ENCODE data around the gene DGKZ.

The DGKZ gene

DNA sequence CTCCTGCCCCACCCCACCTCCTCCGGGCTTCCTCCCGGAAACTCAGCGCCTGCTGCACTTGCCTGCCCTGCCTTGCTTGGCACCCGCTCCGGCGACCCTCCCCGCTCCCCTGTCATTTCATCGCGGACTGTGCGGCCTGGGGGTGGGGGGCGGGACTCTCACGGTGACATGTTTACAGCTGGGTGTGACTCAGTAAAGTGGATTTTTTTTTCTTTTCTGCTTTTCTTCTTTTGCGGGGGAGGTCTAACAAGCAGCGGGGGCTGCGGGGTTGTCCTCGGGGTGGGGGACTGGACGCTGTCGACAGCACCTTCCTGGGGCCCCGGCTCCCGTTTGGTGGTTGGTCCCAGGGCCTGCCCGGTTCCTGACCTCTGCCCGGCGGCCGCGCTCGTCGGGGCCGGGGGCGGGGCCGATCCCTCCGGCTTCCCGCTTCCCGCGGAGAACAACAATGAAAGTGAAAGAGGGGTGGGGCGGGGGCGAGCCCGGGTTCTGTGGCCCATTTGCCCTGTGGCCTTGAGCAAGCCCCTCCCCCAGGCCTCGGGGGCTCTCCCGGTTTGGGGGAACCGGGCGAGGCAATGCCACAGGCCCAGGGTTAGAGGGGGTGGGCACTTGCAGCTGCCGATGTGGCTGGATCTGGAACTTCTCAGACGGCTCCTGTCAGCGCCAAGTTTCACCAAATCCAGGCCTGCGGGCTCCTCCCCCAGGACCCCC is 33.2 kb downstream of the DGKZ start:
- Histone ChIP-seq H3K27me3 (ENCODE audit: insufficient read depth, low read length, poor library complexity, severe bottlenecking) (no peaks in the 10 kb centered on the region), H3K9me3 (ENCODE audit: insufficient read depth, low read depth, low read length) (no peaks in the 10 kb centered on the region), H4K20me1 (ENCODE audit: insufficient read depth, low read length, poor library complexity, severe bottlenecking) (peaks cover 3% of the 10 kb centered on the region), H2AFZ (ENCODE audit: low read length) (no peak overlapping the region), H3K79me2 (ENCODE audit: insufficient read depth, low read length) (no peaks in the 10 kb centered on the region), H3K4me3 (ENCODE audit: low read length, poor library complexity, severe bottlenecking) (no peak overlapping the region), H3K4me1 (ENCODE audit: insufficient read depth, low read length, poor library complexity, severe bottlenecking) (no peaks in the 10 kb centered on the region), H3K4me2 (ENCODE audit: low read depth, low read length, poor library complexity, severe bottlenecking) (no peak overlapping the region), H3K9ac (ENCODE audit: low read depth, low read length, poor library complexity, severe bottlenecking) (no peak overlapping the region), H3K9me2 (replicated peaks; ENCODE audit: low read depth, low read length) (no peaks in the 10 kb centered on the region), H3K36me3 (ENCODE audit: insufficient read depth, low read length) (peaks cover 36% of the 10 kb centered on the region; the same call in 1 of the 2 replicates), H3F3A (ENCODE audit: low read depth) (no peaks in the 10 kb centered on the region)
- TF ChIP-seq, protein P1, sequence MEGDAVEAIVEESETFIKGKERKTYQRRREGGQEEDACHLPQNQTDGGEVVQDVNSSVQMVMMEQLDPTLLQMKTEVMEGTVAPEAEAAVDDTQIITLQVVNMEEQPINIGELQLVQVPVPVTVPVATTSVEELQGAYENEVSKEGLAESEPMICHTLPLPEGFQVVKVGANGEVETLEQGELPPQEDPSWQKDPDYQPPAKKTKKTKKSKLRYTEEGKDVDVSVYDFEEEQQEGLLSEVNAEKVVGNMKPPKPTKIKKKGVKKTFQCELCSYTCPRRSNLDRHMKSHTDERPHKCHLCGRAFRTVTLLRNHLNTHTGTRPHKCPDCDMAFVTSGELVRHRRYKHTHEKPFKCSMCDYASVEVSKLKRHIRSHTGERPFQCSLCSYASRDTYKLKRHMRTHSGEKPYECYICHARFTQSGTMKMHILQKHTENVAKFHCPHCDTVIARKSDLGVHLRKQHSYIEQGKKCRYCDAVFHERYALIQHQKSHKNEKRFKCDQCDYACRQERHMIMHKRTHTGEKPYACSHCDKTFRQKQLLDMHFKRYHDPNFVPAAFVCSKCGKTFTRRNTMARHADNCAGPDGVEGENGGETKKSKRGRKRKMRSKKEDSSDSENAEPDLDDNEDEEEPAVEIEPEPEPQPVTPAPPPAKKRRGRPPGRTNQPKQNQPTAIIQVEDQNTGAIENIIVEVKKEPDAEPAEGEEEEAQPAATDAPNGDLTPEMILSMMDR (conservative IDR thresholded peaks at IDR 0.05; ENCODE audit: low read length): no peak
- no peak for TF ChIP-seq EZH2phosphoT487 (IDR thresholded peaks at IDR 0.05; ENCODE audit: borderline replicate concordance)

DNA sequence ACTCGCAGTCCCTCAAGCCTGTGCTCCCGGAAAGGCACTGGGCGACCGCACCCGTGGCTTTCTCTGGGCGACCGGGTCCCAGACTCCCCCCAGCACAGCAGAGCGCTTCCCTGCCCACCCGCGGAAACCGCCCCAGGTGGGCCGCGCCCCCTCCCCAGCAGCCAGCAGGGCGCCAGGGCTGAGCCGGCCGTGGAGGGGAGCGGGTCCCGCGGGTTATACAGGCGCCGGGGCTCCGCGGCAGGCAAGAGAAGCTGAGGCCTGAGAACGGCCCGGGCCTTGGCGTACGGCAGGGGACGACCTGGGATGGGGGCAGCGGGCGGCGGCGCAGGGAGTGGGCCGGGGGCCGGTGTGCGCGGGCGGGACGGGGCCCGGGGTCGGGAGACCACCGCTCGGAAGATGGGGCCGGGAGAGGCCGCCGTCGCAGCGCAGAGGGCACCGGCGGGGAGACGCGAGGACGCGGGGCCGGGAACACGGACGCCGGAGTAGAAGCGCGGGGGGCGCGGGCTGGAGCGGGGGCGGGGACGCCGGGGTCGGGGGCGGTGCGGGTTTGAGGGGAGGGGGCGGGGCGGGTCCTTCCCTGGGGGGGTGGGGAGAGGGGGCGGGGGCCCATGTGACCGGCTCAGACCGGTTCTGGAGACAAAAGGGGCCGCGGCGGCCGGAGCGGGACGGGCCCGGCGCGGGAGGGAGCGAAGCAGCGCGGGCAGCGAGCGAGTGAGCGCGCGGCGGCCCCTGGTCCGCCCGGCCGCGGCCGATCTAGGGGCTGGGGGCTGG is 34.0 kb downstream of the DGKZ start, which contains the start of gene MDK:
Gene MDK, plus strand, starts transcription at position 622 of the 771 bp plus-strand sequence. CDS start 389 bp downstream, outside the sequence.
- Histone ChIP-seq H3K27me3 (ENCODE audit: insufficient read depth, low read length, poor library complexity, severe bottlenecking) (no peaks in the 10 kb centered on the region), H2AFZ (ENCODE audit: low read length) (no peak within 1 kb of the TSS), H3K9me3 (ENCODE audit: insufficient read depth, low read depth, low read length) (no peaks in the 10 kb centered on the region), H3K4me2 (ENCODE audit: low read depth, low read length, poor library complexity, severe bottlenecking) (peak within 1 kb of the TSS; percentile 40), H3K79me2 (ENCODE audit: insufficient read depth, low read length) (no peaks in the 10 kb centered on the region), H3K9ac (ENCODE audit: low read depth, low read length, poor library complexity, severe bottlenecking) (no peak within 1 kb of the TSS), H4K20me1 (ENCODE audit: insufficient read depth, low read length, poor library complexity, severe bottlenecking) (peaks cover 3% of the 10 kb centered on the region), H3K36me3 (ENCODE audit: insufficient read depth, low read length) (peaks cover 28% of the 10 kb centered on the region; the same call in 1 of the 2 replicates), H3F3A (ENCODE audit: low read depth) (no peaks in the 10 kb centered on the region), H3K9me2 (replicated peaks; ENCODE audit: low read depth, low read length) (no peaks in the 10 kb centered on the region), H3K4me3 (ENCODE audit: low read length, poor library complexity, severe bottlenecking) (peak within 1 kb of the TSS; percentile 29), H3K4me1 (ENCODE audit: insufficient read depth, low read length, poor library complexity, severe bottlenecking) (no peaks in the 10 kb centered on the region)
- no peak for TF ChIP-seq EZH2phosphoT487 (IDR thresholded peaks at IDR 0.05; ENCODE audit: borderline replicate concordance)
- TF ChIP-seq, protein P1 (conservative IDR thresholded peaks at IDR 0.05; ENCODE audit: low read length): no peak

DNA sequence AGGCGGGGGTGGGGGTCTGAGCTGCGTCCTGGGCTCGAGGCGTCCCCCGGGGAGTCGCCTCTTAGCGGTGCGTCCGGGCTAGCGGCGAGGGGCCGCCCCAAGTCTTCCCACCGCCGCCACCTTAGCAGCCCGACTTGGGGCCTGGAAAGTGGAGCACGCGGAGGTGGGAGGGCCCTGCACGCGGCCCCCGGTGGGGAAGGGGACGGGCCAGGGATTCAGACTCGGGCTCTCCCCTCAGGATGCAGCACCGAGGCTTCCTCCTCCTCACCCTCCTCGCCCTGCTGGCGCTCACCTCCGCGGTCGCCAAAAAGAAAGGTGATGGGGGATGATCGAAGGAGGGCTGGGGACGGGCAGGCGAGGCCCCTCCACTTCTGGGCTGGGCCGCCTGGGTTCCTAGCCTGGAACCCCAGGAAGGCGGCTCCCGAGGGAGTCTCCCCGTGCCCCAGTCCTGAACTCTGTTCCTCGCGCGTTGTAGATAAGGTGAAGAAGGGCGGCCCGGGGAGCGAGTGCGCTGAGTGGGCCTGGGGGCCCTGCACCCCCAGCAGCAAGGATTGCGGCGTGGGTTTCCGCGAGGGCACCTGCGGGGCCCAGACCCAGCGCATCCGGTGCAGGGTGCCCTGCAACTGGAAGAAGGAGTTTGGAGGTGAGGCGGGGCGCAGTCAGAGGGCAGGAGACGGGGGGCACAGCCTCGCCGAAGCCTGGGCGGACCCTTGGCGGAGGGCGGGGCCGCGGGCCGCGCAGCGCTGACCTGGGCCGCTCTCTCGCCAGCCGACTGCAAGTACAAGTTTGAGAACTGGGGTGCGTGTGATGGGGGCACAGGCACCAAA is 34.8 kb downstream of the DGKZ start:
- Histone ChIP-seq H3K9ac (ENCODE audit: low read depth, low read length, poor library complexity, severe bottlenecking) (no peak overlapping the region), H3K4me3 (ENCODE audit: low read length, poor library complexity, severe bottlenecking) (peak overlapping the region; percentile 29), H3K4me1 (ENCODE audit: insufficient read depth, low read length, poor library complexity, severe bottlenecking) (no peaks in the 10 kb centered on the region), H4K20me1 (ENCODE audit: insufficient read depth, low read length, poor library complexity, severe bottlenecking) (peaks cover 3% of the 10 kb centered on the region), H3K4me2 (ENCODE audit: low read depth, low read length, poor library complexity, severe bottlenecking) (peak overlapping the region; percentile 40), H3K9me2 (replicated peaks; ENCODE audit: low read depth, low read length) (no peaks in the 10 kb centered on the region), H3K9me3 (ENCODE audit: insufficient read depth, low read depth, low read length) (no peaks in the 10 kb centered on the region), H3K79me2 (ENCODE audit: insufficient read depth, low read length) (no peaks in the 10 kb centered on the region), H3F3A (ENCODE audit: low read depth) (no peaks in the 10 kb centered on the region), H2AFZ (ENCODE audit: low read length) (no peak overlapping the region), H3K27me3 (ENCODE audit: insufficient read depth, low read length, poor library complexity, severe bottlenecking) (no peaks in the 10 kb centered on the region), H3K36me3 (ENCODE audit: insufficient read depth, low read length) (peaks cover 20% of the 10 kb centered on the region; the same call in 1 of the 2 replicates)
- TF ChIP-seq, protein P1 (conservative IDR thresholded peaks at IDR 0.05; ENCODE audit: low read length): no peak
- no peak for TF ChIP-seq EZH2phosphoT487 (IDR thresholded peaks at IDR 0.05; ENCODE audit: borderline replicate concordance)

All from Loucy (cell line).